DMS114 treated with DMSO at 0.1 percent for 48 hours (cell line): Measurements from ENCODE around the gene SP6.

Experiments used
- DNase-seq: peaks from one replicate; lab custom pipeline; 2025; ENCODE audit not compliant: unreplicated experiment; lab: John Stamatoyannopoulos, UW

Gene SP6

DNA sequence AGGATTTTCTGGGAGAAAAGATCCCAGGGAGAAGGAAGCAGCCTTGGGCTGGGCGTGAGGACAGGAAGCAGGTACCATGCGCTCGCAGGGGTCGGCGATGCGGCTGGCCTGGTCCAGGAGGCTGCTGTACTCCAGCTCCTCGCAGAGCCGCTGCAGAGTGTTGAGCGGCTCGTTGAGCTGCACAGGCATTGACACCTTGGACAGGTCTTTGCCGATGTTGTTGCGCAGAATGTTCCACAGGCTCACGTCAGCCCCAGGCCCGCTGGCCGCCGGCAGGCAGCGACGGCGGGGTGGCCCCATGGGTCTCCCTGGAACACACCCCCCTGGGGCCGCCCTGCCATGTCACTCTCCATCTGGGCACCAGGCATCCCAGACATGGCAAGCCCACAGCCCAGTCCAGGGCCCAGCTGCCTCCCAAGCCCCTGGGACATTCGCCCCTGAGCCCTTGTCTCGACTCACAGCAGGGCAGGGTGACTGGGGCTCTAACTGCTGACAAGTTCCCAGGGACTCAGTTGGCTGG, 37.4 kb downstream of the SP6 start:
- DNase-seq, result no peak

- no peak for DNase-seq
Observed at GRCh38 chr17:47813077-47813476, 37.9 kb downstream of the SP6 start.

DNA sequence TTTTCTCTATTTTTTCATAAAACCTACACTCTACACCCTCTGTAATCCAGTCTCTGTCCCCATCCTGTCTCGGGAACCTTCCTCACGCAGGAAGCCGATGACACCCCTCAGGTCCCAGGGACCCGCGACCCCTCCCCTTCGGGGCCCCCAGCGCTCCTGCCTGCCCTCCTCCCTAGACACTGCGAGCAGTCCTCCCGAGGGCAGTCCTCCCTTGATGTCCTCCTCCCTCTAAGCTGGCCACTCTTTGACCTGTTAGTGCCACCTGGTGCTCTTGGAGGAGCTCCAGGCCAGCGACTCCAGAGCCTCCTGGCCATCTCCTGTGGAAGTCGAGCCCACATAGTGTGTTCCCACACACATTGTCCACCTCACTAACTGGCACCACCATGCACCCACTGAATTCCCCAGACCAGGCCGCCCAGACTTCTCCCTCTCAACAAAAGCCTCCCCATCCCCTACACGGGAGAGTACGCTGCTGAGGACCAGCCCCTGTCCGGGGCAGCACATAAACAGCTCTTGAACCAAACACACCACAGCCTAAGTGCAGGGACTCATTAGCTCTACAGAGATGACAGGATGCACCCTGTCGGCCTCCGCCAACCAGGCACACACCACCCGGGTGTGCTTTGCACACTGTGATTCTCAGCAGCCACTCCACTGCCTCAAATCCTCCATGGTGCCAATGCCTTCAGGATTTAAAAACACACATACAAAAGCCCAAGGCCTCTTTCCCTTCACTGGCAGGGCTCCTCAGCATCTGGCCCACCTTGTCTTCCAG, 38.6 kb downstream of the SP6 start:
- DNase-seq, result no peak

DNA sequence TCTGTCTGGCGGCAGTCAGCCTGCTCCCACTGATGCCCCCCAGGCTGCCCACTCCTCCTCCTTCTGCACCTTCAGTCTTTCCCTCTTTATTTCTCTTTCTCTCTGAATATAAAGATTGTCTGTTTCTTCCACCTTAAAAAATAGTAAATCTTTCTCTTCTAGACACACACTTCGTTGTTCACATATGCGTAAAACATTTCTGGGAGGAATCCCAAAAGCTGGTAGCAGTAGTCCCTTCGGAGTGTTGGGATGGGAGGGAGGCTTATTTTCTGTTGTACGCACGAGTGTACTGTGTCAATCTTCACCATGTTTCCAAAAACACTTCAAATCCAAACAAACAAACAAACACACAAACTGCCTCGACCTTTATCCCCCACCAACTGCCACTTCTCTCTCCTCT, 39.3 kb downstream of the SP6 start:
- DNase-seq, result no peak

- DNase-seq, result no peak
Observed at GRCh38 chr17:47810901-47811635, 39.9 kb downstream of the SP6 start.

GRCh38 chr17:47810200-47810821, 40.7 kb downstream of the SP6 start:
- no peak for DNase-seq

- DNase-seq, result no peak
Observed at GRCh38 chr17:47808830-47809480, 42.0 kb downstream of the SP6 start.

DNA sequence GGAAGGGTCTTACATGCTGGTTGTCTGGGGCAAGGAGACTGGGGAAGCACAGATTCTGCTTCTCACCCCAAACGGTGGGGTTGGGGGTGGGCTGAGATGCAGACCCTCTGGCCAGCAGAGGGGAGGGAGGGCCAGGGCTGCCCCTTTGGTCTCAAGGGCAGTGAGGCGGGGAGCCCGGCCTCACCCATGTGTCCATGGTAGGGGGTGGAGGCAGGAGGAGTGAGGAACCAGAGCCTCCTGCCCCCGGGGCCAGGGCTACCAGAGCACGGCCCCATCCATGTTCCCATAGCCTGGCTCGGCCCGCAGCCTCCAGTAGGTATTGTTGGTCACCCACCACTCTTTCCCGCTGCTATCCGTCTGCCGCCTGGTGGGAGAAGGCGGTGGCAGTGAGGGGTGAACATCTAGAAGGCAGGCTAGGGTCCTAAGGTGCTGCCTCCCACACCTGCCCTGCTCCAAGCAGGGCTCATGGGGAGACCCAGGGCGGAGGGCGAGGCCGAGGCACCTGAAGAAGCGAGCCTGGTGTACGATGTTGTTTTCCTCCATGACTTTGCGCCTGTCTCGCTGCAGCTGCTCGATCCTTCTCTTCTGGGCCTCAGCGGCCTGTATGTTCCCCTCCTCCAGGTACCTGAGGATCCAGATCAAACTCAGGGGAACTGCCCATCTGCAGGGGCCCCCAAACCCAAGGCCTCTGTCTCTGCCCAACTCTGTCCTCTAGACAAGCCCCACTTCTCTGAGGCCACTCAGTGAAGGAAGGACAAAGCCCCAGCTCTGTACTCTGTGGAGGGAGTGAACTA, 42.7 kb downstream of the SP6 start:
- DNase-seq, result no peak

GRCh38 chr17:47807421-47807820, 43.5 kb downstream of the SP6 start:
- no peak for DNase-seq

- no peak for DNase-seq
Observed at GRCh38 chr17:47806913-47807255, 44.1 kb downstream of the SP6 start.

DNA sequence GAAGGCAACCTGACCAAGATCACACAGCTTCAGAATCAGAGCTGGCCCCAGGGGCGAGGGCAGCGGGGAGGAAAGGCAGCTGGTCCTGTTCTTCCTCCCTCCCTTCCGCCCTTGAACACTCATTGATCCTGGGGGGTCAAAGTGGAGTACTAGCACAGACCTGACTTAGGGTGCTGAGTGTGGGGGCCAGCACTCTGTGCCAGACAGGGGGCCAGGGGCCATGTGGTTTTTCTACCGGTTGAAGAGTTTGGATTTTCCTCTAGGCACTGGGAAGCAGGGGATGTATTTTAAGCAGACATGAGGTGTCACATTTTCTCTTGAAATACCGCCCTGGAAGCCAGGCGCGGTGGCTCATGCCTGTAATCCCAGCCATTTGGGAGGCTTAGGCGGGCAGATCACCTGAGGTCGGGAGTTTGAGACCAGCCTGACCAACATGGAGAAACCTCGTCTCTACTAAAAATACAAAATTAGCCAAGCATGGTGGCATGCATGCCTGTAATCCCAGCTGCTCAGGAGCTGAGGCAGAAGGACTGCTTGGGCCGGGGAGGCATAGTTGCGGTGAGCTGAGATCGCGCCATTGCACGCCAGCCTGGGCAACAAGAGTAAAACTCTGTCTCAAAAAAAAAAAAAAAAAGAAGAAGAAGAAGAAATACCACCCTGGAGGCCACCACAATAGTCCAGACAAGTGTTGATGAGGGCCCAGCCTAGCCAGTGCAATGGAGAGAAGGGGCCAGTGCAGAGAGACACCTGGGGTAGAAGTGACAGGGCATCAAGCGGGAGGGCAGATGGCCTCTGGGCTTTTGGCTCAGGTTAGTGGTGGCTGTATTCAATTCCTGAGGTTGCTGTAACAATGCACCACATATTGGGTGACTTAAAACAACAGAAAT, 44.7 kb downstream of the SP6 start:
- no peak for DNase-seq

DNA sequence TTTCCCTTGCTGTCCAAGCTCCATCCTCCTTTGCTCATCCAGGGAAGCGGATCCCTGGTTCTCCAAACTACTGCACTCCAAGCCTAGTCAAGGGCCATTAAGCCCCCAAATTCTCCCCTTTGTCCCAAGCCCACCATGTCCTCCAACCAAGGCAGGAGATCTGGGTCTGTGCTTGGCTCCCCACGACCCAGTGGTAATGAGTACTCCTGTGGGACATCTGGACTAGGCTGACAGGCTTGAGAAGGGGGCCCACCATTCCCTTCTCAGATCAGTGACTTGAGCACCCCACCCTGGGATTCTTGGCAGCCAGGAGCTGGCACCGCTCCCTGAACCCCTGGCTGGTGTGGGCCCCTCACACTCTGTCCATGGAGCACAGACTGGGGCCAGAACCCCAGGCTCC, 46.5 kb downstream of the SP6 start:
- no peak for DNase-seq

DNA sequence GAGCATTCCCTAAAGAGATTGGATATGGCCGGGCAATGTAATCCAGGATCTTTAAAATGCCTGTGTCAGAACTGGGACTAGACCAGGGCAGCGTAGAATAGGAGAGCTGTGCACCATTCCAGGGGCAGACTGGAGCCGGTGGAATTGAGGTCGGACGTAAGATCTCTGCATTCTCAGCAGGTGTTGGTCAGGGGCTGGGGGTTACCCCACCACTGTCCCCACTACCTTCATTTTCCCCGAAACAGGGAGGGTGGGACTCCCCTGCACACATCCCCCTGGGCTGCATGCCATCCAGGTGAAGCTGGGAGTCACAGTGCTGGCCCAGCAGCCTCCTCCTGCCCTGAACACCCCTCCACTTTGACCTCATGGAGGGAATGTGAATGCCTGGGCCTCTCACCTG, 47.2 kb downstream of the SP6 start:
- DNase-seq, result no peak

DNA sequence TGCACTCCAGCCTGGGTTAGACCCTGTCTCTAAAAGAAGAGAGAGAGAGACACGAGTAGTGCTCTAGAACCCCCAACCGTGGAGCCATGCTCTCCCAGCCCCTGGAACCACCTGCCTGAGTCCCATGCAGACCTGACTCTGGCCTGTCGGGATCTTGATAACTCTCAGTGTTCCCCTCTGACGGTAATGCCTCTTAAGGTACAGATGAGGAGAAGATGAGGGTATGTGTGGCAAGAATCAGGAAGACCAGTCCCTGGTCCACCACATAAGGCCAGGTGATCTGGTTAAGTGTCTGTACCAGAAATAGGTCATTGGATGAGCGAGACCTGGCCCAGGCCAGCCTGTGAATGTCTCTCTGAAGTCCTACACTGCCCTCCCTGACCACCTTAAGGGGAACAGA, 47.8 kb downstream of the SP6 start:
- no peak for DNase-seq

GRCh38 chr17:47802341-47803022, 48.5 kb downstream of the SP6 start:
- DNase-seq, result peak; percentile 24

DNA sequence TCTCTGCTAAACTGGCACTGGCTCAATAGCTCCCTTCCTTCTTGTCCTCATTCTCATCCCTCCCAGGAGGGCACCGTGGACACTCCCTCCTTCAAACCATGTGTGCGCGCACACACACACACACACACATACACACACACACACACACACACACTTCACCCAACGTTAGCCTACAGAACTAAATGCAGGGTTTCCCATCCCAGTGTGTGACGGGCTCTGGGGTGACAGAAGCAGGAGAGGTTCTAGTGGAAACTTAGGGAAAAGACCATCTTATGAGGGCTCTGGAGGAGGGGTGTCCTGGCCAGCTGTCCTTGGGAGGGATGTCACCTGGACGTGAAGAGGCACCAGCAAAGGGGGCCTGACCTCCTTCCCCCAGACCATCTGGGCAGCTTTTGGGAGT, 49.1 kb downstream of the SP6 start:
- DNase-seq, result no peak

DNA sequence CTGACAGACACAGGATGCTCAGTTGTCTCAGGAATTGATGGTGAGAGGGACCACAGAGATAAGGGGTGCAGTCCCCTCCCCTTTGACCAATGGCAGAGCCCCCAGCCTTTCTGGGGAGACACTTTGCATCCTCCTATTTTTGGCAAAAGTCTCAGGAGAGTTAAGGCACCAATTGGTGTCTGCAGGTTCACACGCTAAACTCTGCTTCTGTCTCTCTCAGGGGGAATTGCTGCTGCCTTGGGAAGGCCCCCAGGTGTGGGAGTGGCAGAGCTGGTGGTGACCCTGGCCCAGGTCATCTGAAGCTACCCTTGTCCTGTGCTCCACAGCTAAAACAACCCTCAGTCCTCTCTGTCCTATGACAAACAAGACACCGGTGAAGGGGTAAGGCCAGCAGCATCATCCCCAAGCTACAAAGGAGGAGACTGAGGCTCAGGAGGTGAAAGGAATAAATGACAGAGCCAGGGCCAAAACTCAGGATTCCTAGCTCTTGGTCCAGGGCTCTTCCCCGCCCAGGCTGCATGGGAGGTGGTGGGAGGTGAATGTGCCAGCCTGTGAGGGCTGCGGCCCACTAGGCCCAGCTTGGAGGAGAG, 49.7 kb downstream of the SP6 start:
- DNase-seq, result no peak

DNA sequence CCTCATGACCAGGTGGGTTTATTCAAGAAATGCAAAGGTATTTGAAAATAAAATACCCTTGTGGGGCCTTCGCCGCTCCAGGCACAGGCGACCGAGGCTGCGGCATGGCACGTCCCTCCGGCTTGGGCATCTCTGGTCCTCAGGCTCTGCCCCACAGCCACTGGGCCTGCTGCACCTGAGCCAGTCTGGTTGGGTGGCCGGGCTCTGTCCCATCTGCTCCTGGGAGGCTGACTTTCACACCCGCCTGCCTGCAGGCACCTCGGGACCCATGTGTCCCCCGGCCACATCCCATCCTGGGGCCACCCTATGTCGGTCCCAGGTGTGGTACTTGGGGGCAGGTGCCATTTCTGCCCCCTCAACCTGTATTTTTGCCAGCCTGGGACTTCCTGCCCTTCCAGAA, 50.3 kb downstream of the SP6 start:
- DNase-seq, result no peak

GRCh38 chr17:47797797-47798196, 53.2 kb downstream of the SP6 start:
- DNase-seq, result no peak
